Neural progenitor cell (in vitro differentiated cells): Measurements from ENCODE around the gene SSNA1. TPM values are rescaled to one million over a fixed set of nuclear protein-coding genes. Genes with fewer than 3 reads are reported as not detected.

Source experiments
- DNase-seq: peaks from one replicate; pipeline ENCODE4 v3.0.0-alpha.2; 2016; ENCODE audit warnings: low spot score
- H2AFZ ChIP-seq: fragments of 200-600 bp; sonication (generic); replicated peaks from 2 replicates; pipeline ENCODE4 v1.6.1; 2016; ENCODE audit warnings: antibody characterized with exemption
- H3F3A ChIP-seq: fragments of 200-600 bp; sonication (generic); 2 replicates; pipeline ENCODE4 v1.6.1; 2016; ENCODE audit warnings: antibody characterized with exemption, low read depth
- H3K27ac ChIP-seq: fragments of 200-600 bp; sonication (generic); 2 replicates; pipeline ENCODE4 v1.5.1; 2016; ENCODE audit warnings: mild to moderate bottlenecking
- H3K27me3 ChIP-seq: fragments of 200-600 bp; sonication (generic); 2 replicates; pipeline ENCODE4 v1.6.1; 2016; ENCODE audit warnings: mild to moderate bottlenecking, moderate library complexity
- H3K36me3 ChIP-seq: fragments of 200-600 bp; sonication (generic); 2 replicates; pipeline ENCODE4 v1.5.1; 2016
- H3K4me1 ChIP-seq: fragments of 200-600 bp; sonication (generic); 2 replicates; pipeline ENCODE4 v1.6.1; 2016; ENCODE audit warnings: mixed run types
- H3K4me2 ChIP-seq: fragments of 200-600 bp; sonication (generic); 2 replicates; pipeline ENCODE4 v1.6.1; 2016
- H3K4me3 ChIP-seq: fragments of 200-600 bp; sonication (generic); 2 replicates; pipeline ENCODE4 v1.5.1; 2016
- H3K79me2 ChIP-seq: fragments of 200-600 bp; sonication (generic); 2 replicates; pipeline ENCODE4 v1.6.1; 2016; ENCODE audit warnings: low read depth
- H3K9ac ChIP-seq: fragments of 200-600 bp; sonication (generic); 2 replicates; pipeline ENCODE4 v1.6.1; 2016
- H3K9me3 ChIP-seq: fragments of 200-600 bp; sonication (generic); 2 replicates; pipeline ENCODE4 v1.5.1; 2016; ENCODE audit warnings: low read depth
- H4K20me1 ChIP-seq: fragments of 200-600 bp; sonication (generic); 2 replicates; pipeline ENCODE4 v1.6.1; 2016; ENCODE audit warnings: low read depth
- H3K27ac Mint-ChIP-seq: 3 replicates; pipeline ENCODE4 v1.8.0; 2021; ENCODE audit warnings: mixed read lengths
- H3K27me3 Mint-ChIP-seq: 2 replicates; pipeline ENCODE4 v1.8.0; 2022; ENCODE audit warnings: low read depth, mild to moderate bottlenecking, inconsistent platforms, moderate library complexity, mixed read lengths; ENCODE audit not compliant: insufficient read depth
- H3K36me3 Mint-ChIP-seq: 3 replicates; pipeline ENCODE4 v1.8.0; 2021; ENCODE audit warnings: mixed read lengths
- H3K4me1 Mint-ChIP-seq: 3 replicates; pipeline ENCODE4 v1.8.0; 2021; ENCODE audit warnings: mixed read lengths
- H3K4me3 Mint-ChIP-seq: 3 replicates; pipeline ENCODE4 v1.8.0; 2021; ENCODE audit warnings: mild to moderate bottlenecking, moderate library complexity, mixed read lengths
- H3K9me3 Mint-ChIP-seq: 3 replicates; pipeline ENCODE4 v1.8.0; 2020; ENCODE audit warnings: mixed read lengths
- CTCF ChIP-seq: fragments of 200-600 bp; sonication (generic); IDR thresholded peaks from 2 replicates; pipeline ENCODE4 v1.5.1; 2017; ENCODE audit warnings: antibody characterized with exemption, mild to moderate bottlenecking
- EZH2 ChIP-seq: fragments of 200-600 bp; sonication (generic); IDR thresholded peaks from 2 replicates; pipeline ENCODE4 v1.6.1; 2017; ENCODE audit warnings: antibody characterized with exemption, mild to moderate bottlenecking, moderate library complexity
- EZH2phosphoT487 ChIP-seq: fragments of 200-600 bp; sonication (generic); IDR thresholded peaks from 2 replicates; pipeline ENCODE4 v1.6.1; 2017; ENCODE audit warnings: antibody characterized with exemption
- total RNA-seq: library from RNA; depleted of rRNA; stranded (reverse); fragments of >200 nt; gene quantifications from 2 replicates; pipeline ENCODE4 v1.2.3, GENCODE V29; 2015; ENCODE audit warnings: low replicate concordance

Gene SSNA1
- total RNA-seq, 1 donor from 2014 or later: 27.9 TPM

- Mint-ChIP-seq H3K36me3 (peaks cover 1% of the 10 kb centered on the region), H3K27me3 (peaks cover 70% of the 10 kb centered on the region), H3K9me3 (peaks cover 3% of the 10 kb centered on the region), H3K27ac (no peak overlapping the region), H3K4me3 (peak overlapping the region; percentile 44), H3K4me1 (peaks cover 2% of the 10 kb centered on the region)
- no peaks in the 10 kb centered on the region for H3K4me1 ChIP-seq
- H3K36me3 ChIP-seq: no peaks in the 10 kb centered on the region
- H4K20me1 ChIP-seq: peaks cover 45% of the 10 kb centered on the region
- peak; percentile 48 for TF ChIP-seq EZH2
- no peak for TF ChIP-seq CTCF
- TF ChIP-seq EZH2phosphoT487: peak; percentile 24
- no peaks in the 10 kb centered on the region for H3K79me2 ChIP-seq
- no peaks in the 10 kb centered on the region for H3K9me3 ChIP-seq
- no peak overlapping the region for H3K27ac ChIP-seq
- H3K4me3 ChIP-seq: no peak overlapping the region
- no peak overlapping the region for H3K9ac ChIP-seq
- peak; percentile 46 for DNase-seq
- H2AFZ ChIP-seq: no peak overlapping the region
- no peak overlapping the region for H3K4me2 ChIP-seq
- peaks cover 93% of the 10 kb centered on the region for H3K27me3 ChIP-seq
- peaks cover 6% of the 10 kb centered on the region for H3F3A ChIP-seq
Observed at GRCh38 chr9:137140151-137141012, 48.1 kb upstream of the SSNA1 start.

DNA sequence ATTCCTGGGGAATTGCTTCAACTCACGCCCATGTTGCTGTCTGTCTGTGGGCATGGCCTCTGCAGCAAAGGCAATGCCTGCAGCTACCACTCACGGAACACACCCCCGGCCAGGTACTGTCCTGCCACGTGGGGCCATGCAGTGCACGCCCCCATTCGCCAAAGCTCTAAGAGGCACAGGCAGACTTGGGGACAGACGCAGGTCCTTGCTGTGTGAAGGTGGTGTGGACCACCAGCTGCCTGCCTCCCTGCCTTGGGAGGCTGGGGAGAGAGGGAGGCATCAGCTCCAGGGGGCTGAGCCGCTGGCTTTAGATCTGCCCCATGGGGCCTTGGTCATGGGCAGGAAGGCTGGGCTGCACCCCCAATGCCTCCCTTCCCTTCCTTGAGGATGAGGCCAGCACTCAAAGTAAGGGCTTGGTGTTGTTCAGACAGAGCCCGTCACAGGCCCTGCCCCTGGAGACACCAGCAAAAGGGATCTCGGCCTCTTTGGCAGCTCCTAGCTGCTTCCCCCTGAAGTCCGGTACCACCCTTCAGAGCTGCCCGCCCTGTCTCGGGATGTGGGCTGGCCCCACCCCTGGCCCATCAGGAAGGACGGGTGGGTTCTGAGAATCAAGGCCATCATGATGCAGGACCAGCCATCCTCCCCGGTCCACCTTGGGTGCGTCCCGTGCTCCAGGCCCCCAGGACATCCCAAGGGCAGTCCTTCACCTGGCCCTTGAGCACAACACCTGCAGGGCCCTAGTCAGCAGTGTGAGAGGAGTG is 47.2 kb upstream of the SSNA1 start:
- Mint-ChIP-seq H3K27me3 (peaks cover 66% of the 10 kb centered on the region), H3K27ac (no peak overlapping the region), H3K36me3 (no peaks in the 10 kb centered on the region), H3K4me3 (no peak overlapping the region), H3K4me1 (peaks cover 2% of the 10 kb centered on the region), H3K9me3 (no peaks in the 10 kb centered on the region)
- Histone ChIP-seq H3F3A (peaks cover 6% of the 10 kb centered on the region), H3K9me3 (no peaks in the 10 kb centered on the region), H3K4me3 (no peak overlapping the region), H3K9ac (no peak overlapping the region), H3K4me2 (no peak overlapping the region), H3K4me1 (no peaks in the 10 kb centered on the region), H3K79me2 (no peaks in the 10 kb centered on the region), H2AFZ (no peak overlapping the region), H3K27ac (no peak overlapping the region), H3K36me3 (no peaks in the 10 kb centered on the region), H4K20me1 (peaks cover 41% of the 10 kb centered on the region), H3K27me3 (peaks cover 93% of the 10 kb centered on the region)
- no peak for DNase-seq
- TF ChIP-seq CTCF: no peak
- no peak for TF ChIP-seq EZH2phosphoT487
- TF ChIP-seq EZH2: no peak

- no peaks in the 10 kb centered on the region for H3K9me3 Mint-ChIP-seq
- H3K4me2 ChIP-seq: no peak overlapping the region
- H3K27ac ChIP-seq: no peak overlapping the region
- peak; percentile 0 for DNase-seq
- no peak for TF ChIP-seq EZH2
- no peak for TF ChIP-seq CTCF
- TF ChIP-seq EZH2phosphoT487: no peak
- peaks cover 41% of the 10 kb centered on the region for H4K20me1 ChIP-seq
- no peak overlapping the region for H2AFZ ChIP-seq
- peak overlapping the region; percentile 48 for H3K4me3 Mint-ChIP-seq
- no peaks in the 10 kb centered on the region for H3K79me2 ChIP-seq
- no peak overlapping the region for H3K9ac ChIP-seq
- peaks cover 67% of the 10 kb centered on the region for H3K27me3 Mint-ChIP-seq
- H3F3A ChIP-seq: peaks cover 6% of the 10 kb centered on the region
- H3K4me1 ChIP-seq: no peaks in the 10 kb centered on the region
- H3K36me3 Mint-ChIP-seq: no peaks in the 10 kb centered on the region
- no peak overlapping the region for H3K27ac Mint-ChIP-seq
- peaks cover 92% of the 10 kb centered on the region for H3K27me3 ChIP-seq
- no peaks in the 10 kb centered on the region for H3K36me3 ChIP-seq
- H3K9me3 ChIP-seq: no peaks in the 10 kb centered on the region
- H3K4me3 ChIP-seq: no peak overlapping the region
- peaks cover 2% of the 10 kb centered on the region for H3K4me1 Mint-ChIP-seq
Observed at GRCh38 chr9:137141976-137142936, 46.2 kb upstream of the SSNA1 start.
